Trophoblast cell (in vitro differentiated cells and primary cell): ENCODE results near the gene FFAR1.

Experiments used
- DNase-seq, 2 donors: peaks; one replicate each; pipeline ENCODE4 v3.0.0-alpha.2; 2016
- H2AFZ ChIP-seq: 2 replicates; pipeline ENCODE4 v1.6.1; 2013; ENCODE audit warnings: low read length, moderate library complexity, mild to moderate bottlenecking; ENCODE audit not compliant: insufficient read depth, poor library complexity
- H2AK5ac ChIP-seq: 2 replicates; pipeline ENCODE4 v1.6.1; 2013; ENCODE audit warnings: mild to moderate bottlenecking, low read length
- H2BK120ac ChIP-seq: 2 replicates; pipeline ENCODE4 v1.6.1; 2013; ENCODE audit warnings: low read length, mild to moderate bottlenecking, moderate library complexity; ENCODE audit not compliant: insufficient read depth, poor library complexity
- H2BK12ac ChIP-seq: 2 replicates; pipeline ENCODE4 v1.6.1; 2013; ENCODE audit warnings: mild to moderate bottlenecking, low read length, moderate library complexity
- H2BK5ac ChIP-seq: 2 replicates; pipeline ENCODE4 v1.6.1; 2013; ENCODE audit warnings: low read length, low read depth, moderate library complexity, mild to moderate bottlenecking; ENCODE audit not compliant: poor library complexity
- H3K14ac ChIP-seq: 2 replicates; pipeline ENCODE4 v1.6.1; 2013; ENCODE audit warnings: mild to moderate bottlenecking, low read length
- H3K18ac ChIP-seq: 2 replicates; pipeline ENCODE4 v1.6.1; 2013; ENCODE audit warnings: mild to moderate bottlenecking, low read length
- H3K23ac ChIP-seq: 2 replicates; pipeline ENCODE4 v1.6.1; 2013; ENCODE audit warnings: low read length
- H3K27ac ChIP-seq: 2 replicates; pipeline ENCODE4 v1.5.1; 2013; ENCODE audit warnings: low read depth, mild to moderate bottlenecking, inconsistent platforms, low read length, moderate library complexity
- H3K27me3 ChIP-seq: 2 replicates; pipeline ENCODE4 v1.6.1; 2013; ENCODE audit warnings: inconsistent platforms, mild to moderate bottlenecking, low read length, moderate library complexity; ENCODE audit not compliant: insufficient read depth
- H3K36me3 ChIP-seq, 2 experiments: 1 replicate in 1 of 2; 2 replicates in 1 of 2; pipeline ENCODE4 v1.6.1; 2013; ENCODE audit warnings: low read length in 2 of 2, mild to moderate bottlenecking in 2 of 2, moderate library complexity in 1 of 2; ENCODE audit not compliant: insufficient read depth in 2 of 2, control insufficient read depth in 1 of 2
- H3K4ac ChIP-seq: 2 replicates; pipeline ENCODE4 v1.6.1; 2013; ENCODE audit warnings: low read depth, mild to moderate bottlenecking, low read length, moderate library complexity
- H3K4me1 ChIP-seq, 2 experiments: 1 replicate in 1 of 2; 2 replicates in 1 of 2; pipeline ENCODE4 v1.6.1; 2013; ENCODE audit warnings: low read length in 2 of 2, mild to moderate bottlenecking in 2 of 2, moderate library complexity in 1 of 2; ENCODE audit not compliant: insufficient read depth in 2 of 2, control insufficient read depth in 1 of 2
- H3K4me2 ChIP-seq: 2 replicates; pipeline ENCODE4 v1.6.1; 2013; ENCODE audit warnings: inconsistent platforms, mild to moderate bottlenecking, low read length, moderate library complexity
- H3K4me3 ChIP-seq: 2 replicates; pipeline ENCODE4 v1.5.1; 2013; ENCODE audit warnings: mild to moderate bottlenecking, low read depth, low read length, inconsistent platforms
- H3K79me1 ChIP-seq: one replicate; pipeline ENCODE4 v1.6.1; 2013; ENCODE audit warnings: low read length
- H3K79me2 ChIP-seq: 2 replicates; pipeline ENCODE4 v1.6.1; 2013; ENCODE audit warnings: low read length, mild to moderate bottlenecking; ENCODE audit not compliant: control insufficient read depth, insufficient read depth, poor library complexity
- H3K9ac ChIP-seq: 2 replicates; pipeline ENCODE4 v1.6.1; 2013; ENCODE audit warnings: mild to moderate bottlenecking, low read length
- H3K9me3 ChIP-seq: 2 replicates; pipeline ENCODE4 v1.6.1; 2013; ENCODE audit warnings: low read depth, mild to moderate bottlenecking, control low read depth, inconsistent platforms, low read length; ENCODE audit not compliant: insufficient read depth
- H4K12ac ChIP-seq: 2 replicates; pipeline ENCODE4 v1.6.1; 2013; ENCODE audit warnings: low read depth, mild to moderate bottlenecking, low read length, moderate library complexity
- H4K8ac ChIP-seq: 2 replicates; pipeline ENCODE4 v1.6.1; 2013; ENCODE audit warnings: low read depth, mild to moderate bottlenecking, low read length, moderate library complexity
- H4K91ac ChIP-seq: one replicate; pipeline ENCODE4 v1.6.1; 2013; ENCODE audit warnings: low read depth, mild to moderate bottlenecking, low read length, moderate library complexity
- WGBS: extraction: QIAGEN DNeasy Blood & Tissue Kit; methylation state at CpG from one replicate; pipeline ENCODE4 v1.1.7; 2013; ENCODE audit warnings: missing lambda C conversion rate; ENCODE audit not compliant: insufficient read length, insufficient coverage; ENCODE audit errors: extremely low coverage; 5-methylcytosine and 5-hydroxymethylcytosine counted together

The FFAR1 gene

DNA sequence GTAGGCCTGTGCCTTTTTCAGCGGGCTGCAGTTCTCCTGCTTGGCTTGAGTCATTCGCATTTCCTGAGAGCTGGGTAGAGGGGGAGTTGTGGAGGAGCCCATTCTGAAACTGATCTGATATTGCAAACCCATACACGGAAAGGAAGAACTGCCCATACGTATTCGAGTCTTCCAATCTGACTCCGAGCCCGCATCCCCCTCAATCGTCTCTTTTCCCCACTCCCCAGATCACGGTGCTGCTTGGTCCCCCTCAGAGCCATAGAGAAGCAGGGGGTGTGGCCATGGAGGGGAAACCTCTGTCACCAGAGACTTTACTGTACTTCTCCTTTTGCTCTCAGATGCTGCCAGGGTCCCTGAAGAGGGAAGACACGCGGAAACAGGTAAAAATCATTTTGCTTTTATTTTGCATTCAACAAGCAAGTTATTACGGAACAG, 18.8 kb upstream of the FFAR1 start, which contains the start of gene CD22:
Gene CD22, plus strand, starts transcription at position 337 of the 435 bp plus-strand sequence. CDS start 2,854 bp downstream, outside the sequence.
- WGBS = no CpG with 5 or more reads among the region's 12 CpGs
- Histone ChIP-seq H3K4ac (no peak within 1 kb of the TSS), H4K91ac (no peak within 1 kb of the TSS)

DNA sequence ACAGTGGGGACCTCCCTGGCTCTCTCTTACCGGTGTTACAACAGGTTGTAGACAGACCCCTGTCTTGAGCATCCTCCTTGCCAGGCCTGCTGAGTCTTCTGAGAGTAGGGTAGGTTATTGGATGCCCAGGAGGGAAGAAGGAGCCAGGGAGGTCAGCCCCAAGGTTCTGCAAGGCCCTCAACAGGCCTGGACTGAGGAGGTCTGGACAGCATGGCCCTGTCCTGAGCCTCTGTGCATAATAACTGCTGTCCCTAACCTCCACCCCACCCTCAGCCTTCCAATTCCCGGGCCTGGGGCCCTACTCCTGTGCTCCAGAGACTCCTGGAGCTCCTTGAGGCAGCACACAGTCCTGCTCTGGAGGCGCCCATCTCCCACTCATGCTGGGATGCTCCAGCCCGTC, 18.4 kb upstream of the FFAR1 start:
- no peaks in the 10 kb centered on the region for H3K4me1 ChIP-seq
- no peak overlapping the region for H2BK120ac ChIP-seq
- H3K79me2 ChIP-seq = no peaks in the 10 kb centered on the region
- H3K18ac ChIP-seq = no peak overlapping the region
- no peak overlapping the region for H2BK5ac ChIP-seq
- DNase-seq = no peak
- H2AFZ ChIP-seq = no peak overlapping the region
- no peak overlapping the region for H3K4me2 ChIP-seq
- no CpG with 5 or more reads among the region's 4 CpGs for WGBS
- H3K9ac ChIP-seq = no peak overlapping the region
- no peak overlapping the region for H3K4ac ChIP-seq
- H3K14ac ChIP-seq = no peak overlapping the region
- H3K27ac ChIP-seq = no peak overlapping the region
- H3K9me3 ChIP-seq = no peaks in the 10 kb centered on the region
- no peak overlapping the region for H4K8ac ChIP-seq
- no peaks in the 10 kb centered on the region for H3K36me3 ChIP-seq
- no peak overlapping the region for H2BK12ac ChIP-seq
- H3K79me1 ChIP-seq = no peaks in the 10 kb centered on the region
- H2AK5ac ChIP-seq = no peak overlapping the region
- no peak overlapping the region for H3K23ac ChIP-seq
- H3K27me3 ChIP-seq = no peaks in the 10 kb centered on the region
- H4K12ac ChIP-seq = no peak overlapping the region
- H4K91ac ChIP-seq = no peak overlapping the region
- no peak overlapping the region for H3K4me3 ChIP-seq

More for the DNA sequence above, 18.8 kb upstream of the FFAR1 start, which contains the start of gene CD22:
- H3K79me2 ChIP-seq = no peaks in the 10 kb centered on the region
- no peak within 1 kb of the TSS for H3K4me3 ChIP-seq
- H2BK5ac ChIP-seq = no peak within 1 kb of the TSS
- H3K27ac ChIP-seq = no peak within 1 kb of the TSS
- no peak within 1 kb of the TSS for H3K9ac ChIP-seq
- no peaks in the 10 kb centered on the region for H3K27me3 ChIP-seq
- H4K8ac ChIP-seq = no peak within 1 kb of the TSS
- no peaks in the 10 kb centered on the region for H3K36me3 ChIP-seq
- DNase-seq = no peak
- no peak within 1 kb of the TSS for H3K4me2 ChIP-seq
- H3K9me3 ChIP-seq = no peaks in the 10 kb centered on the region
- no peak within 1 kb of the TSS for H2BK12ac ChIP-seq
- no peak within 1 kb of the TSS for H4K12ac ChIP-seq
- no peaks in the 10 kb centered on the region for H3K4me1 ChIP-seq
- no peak within 1 kb of the TSS for H2AK5ac ChIP-seq
- H3K23ac ChIP-seq = no peak within 1 kb of the TSS
- H2AFZ ChIP-seq = no peak within 1 kb of the TSS
- H3K14ac ChIP-seq = no peak within 1 kb of the TSS
- no peaks in the 10 kb centered on the region for H3K79me1 ChIP-seq
- no peak within 1 kb of the TSS for H2BK120ac ChIP-seq
- no peak within 1 kb of the TSS for H3K18ac ChIP-seq

DNA sequence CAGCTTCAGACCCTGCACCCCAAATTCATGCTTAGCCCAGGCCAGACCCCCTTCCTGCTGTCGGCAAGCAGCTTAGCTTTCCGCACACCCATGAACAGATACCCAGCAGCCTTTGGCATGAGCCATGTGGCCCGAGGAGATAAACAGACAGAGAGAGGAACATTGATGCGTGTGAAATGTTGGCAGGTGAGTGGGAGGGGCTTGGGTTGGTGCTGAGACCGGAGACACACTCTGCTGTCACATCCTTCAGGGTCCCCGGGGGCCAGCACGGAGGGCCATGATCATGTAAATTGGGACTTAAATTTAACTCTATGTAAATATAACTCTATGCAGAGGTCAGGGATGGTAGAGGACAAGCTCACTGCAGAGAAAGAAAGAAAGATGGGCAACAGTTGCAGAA, 17.2 kb upstream of the FFAR1 start:
- Histone ChIP-seq H2BK12ac (no peak overlapping the region), H3K9ac (no peak overlapping the region), H2BK5ac (no peak overlapping the region), H3K18ac (no peak overlapping the region), H2AK5ac (no peak overlapping the region), H3K23ac (no peak overlapping the region), H3K79me1 (no peaks in the 10 kb centered on the region), H4K91ac (no peak overlapping the region), H3K27me3 (no peaks in the 10 kb centered on the region), H3K9me3 (peaks cover 2% of the 10 kb centered on the region), H4K8ac (no peak overlapping the region), H2AFZ (no peak overlapping the region), H3K36me3 (no peaks in the 10 kb centered on the region), H4K12ac (no peak overlapping the region), H3K4ac (no peak overlapping the region), H3K27ac (no peak overlapping the region), H3K14ac (no peak overlapping the region), H3K4me3 (peak overlapping the region; percentile 28), H3K79me2 (no peaks in the 10 kb centered on the region), H3K4me1 (no peaks in the 10 kb centered on the region), H3K4me2 (no peak overlapping the region), H2BK120ac (no peak overlapping the region)
- no peak for DNase-seq
- no CpG with 5 or more reads among the region's 7 CpGs for WGBS

DNA sequence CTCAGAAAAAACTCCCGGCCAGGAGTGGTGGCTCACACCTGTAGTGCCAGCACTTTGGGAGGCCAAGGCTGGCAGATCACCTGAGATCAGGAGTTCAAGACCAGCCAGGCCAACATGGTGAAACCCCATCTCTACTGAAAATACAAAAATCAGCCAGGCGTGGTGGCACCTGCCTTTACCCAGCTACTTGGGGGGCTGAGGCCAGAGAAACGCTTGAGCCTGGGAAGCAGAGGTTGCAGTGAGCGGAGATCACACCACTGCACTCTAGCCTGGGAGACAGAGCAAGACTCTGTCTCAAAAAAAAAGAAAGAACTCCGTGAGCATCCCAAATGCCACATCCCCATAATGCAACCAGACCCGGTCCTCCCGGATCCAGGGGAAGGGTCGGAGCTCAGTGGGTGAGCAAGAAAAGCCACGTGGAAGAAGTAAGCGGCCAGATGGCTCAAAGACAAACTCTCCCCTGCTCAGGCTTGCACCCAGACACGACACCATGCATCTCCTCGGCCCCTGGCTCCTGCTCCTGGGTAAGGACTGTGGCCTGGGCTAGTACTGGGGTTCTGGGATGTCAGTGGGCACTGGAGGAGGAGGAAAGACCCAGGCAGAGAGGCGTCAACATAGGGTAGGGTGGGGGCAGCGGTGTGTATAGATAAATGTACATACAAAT, 16.0 kb upstream of the FFAR1 start:
- Histone ChIP-seq H4K8ac (no peak overlapping the region), H3K23ac (no peak overlapping the region), H3K79me2 (no peaks in the 10 kb centered on the region), H3K27me3 (no peaks in the 10 kb centered on the region), H3K27ac (no peak overlapping the region), H3K4me2 (no peak overlapping the region), H3K4ac (no peak overlapping the region), H2AK5ac (no peak overlapping the region), H3K9me3 (peaks cover 4% of the 10 kb centered on the region), H3K4me3 (no peak overlapping the region), H4K91ac (no peak overlapping the region), H4K12ac (no peak overlapping the region), H2BK5ac (no peak overlapping the region), H3K4me1 (no peaks in the 10 kb centered on the region), H3K14ac (no peak overlapping the region), H3K9ac (no peak overlapping the region), H3K36me3 (no peaks in the 10 kb centered on the region), H3K79me1 (no peaks in the 10 kb centered on the region), H2BK12ac (no peak overlapping the region), H2AFZ (no peak overlapping the region), H3K18ac (no peak overlapping the region), H2BK120ac (no peak overlapping the region)
- DNase-seq = no peak
- WGBS = no CpG with 5 or more reads among the region's 14 CpGs
